Activated CD8-positive, alpha-beta memory T cell treated with anti-CD3 and anti-CD28 coated beads for 1 hour (primary cell): ENCODE data around the gene DMAC2L.
"Not testable (repeated sequence)": the region's sequence is repeated elsewhere in the genome, so short reads cannot be mapped to it uniquely, and the experiment has no call there.

Source experiments
- DNase-seq, 2 donors: peaks; one replicate each; pipeline ENCODE4 v3.0.0-alpha.2; 2020; ENCODE audit warnings: low read depth in 1 of 2; ENCODE audit errors: extremely low read depth in 1 of 2

The DMAC2L gene

GRCh38 chr14:50311972-50312733 lies at the start of gene DMAC2L, which contains the start of gene L2HGDH:
Gene DMAC2L, plus strand, starts transcription at chr14:50312324. Its CDS starts 9,164 bp downstream, at chr14:50321488.
Gene L2HGDH, minus strand, starts transcription at chr14:50312229. Its CDS starts 79 bp downstream, at chr14:50312150.
- peak; percentile 60 to 80 for DNase-seq

- DNase-seq: no peak
Measured at GRCh38 chr14:50262865-50263264, 49.3 kb upstream of the DMAC2L start.

- DNase-seq: no peak
Measured at GRCh38 chr14:50263321-50263720, 48.8 kb upstream of the DMAC2L start.

- DNase-seq: no peak
Measured at GRCh38 chr14:50265029-50265428, 47.1 kb upstream of the DMAC2L start.

GRCh38 chr14:50270932-50271331 lies 41.2 kb upstream of the DMAC2L start:
- no peak for DNase-seq

GRCh38 chr14:50272498-50272897 lies 39.6 kb upstream of the DMAC2L start:
- no peak for DNase-seq

GRCh38 chr14:50285861-50286260 lies 26.3 kb upstream of the DMAC2L start:
- DNase-seq: no peak

GRCh38 chr14:50288146-50288545 lies 24.0 kb upstream of the DMAC2L start:
- DNase-seq: no peak

GRCh38 chr14:50290306-50290705 lies 21.8 kb upstream of the DMAC2L start:
- no peak for DNase-seq

- DNase-seq: no peak
Measured at GRCh38 chr14:50299585-50299984, 12.5 kb upstream of the DMAC2L start.

GRCh38 chr14:50301914-50302313 lies 10.2 kb upstream of the DMAC2L start:
- no peak for DNase-seq

GRCh38 chr14:50303744-50304471 lies 8.2 kb upstream of the DMAC2L start:
- DNase-seq: no peak

- no peak for DNase-seq
Measured at GRCh38 chr14:50308363-50308915, 3.7 kb upstream of the DMAC2L start.

- DNase-seq: no peak
Measured at GRCh38 chr14:50310445-50310844, 1.7 kb upstream of the DMAC2L start.

- DNase-seq: no peak
Measured at GRCh38 chr14:50311337-50311971, 670 bp upstream of the DMAC2L start.

GRCh38 chr14:50312734-50313054 lies 570 bp downstream of the DMAC2L start:
- no peak for DNase-seq

GRCh38 chr14:50314098-50314497 lies 2.0 kb downstream of the DMAC2L start:
- not testable (repeated sequence) for DNase-seq

- DNase-seq: no peak
Measured at GRCh38 chr14:50318031-50318626, 6.0 kb downstream of the DMAC2L start.

GRCh38 chr14:50319293-50319692 lies 7.2 kb downstream of the DMAC2L start:
- no peak for DNase-seq

- DNase-seq: no peak
Measured at GRCh38 chr14:50319721-50320120, 7.6 kb downstream of the DMAC2L start.

- DNase-seq: no peak
Measured at GRCh38 chr14:50320283-50320682, 8.2 kb downstream of the DMAC2L start.
